Measurements from ENCODE around the gene USP47.

The USP47 gene

GRCh38 chr11:12005061-12005460 is 163.3 kb downstream of the USP47 start:
- no peak for DNase-seq (ENCODE audit: low spot score)

- no peak for DNase-seq (ENCODE audit: low spot score)
These were observed 163.7 kb downstream of the USP47 start for GRCh38 chr11:12005476-12005875.

DNA sequence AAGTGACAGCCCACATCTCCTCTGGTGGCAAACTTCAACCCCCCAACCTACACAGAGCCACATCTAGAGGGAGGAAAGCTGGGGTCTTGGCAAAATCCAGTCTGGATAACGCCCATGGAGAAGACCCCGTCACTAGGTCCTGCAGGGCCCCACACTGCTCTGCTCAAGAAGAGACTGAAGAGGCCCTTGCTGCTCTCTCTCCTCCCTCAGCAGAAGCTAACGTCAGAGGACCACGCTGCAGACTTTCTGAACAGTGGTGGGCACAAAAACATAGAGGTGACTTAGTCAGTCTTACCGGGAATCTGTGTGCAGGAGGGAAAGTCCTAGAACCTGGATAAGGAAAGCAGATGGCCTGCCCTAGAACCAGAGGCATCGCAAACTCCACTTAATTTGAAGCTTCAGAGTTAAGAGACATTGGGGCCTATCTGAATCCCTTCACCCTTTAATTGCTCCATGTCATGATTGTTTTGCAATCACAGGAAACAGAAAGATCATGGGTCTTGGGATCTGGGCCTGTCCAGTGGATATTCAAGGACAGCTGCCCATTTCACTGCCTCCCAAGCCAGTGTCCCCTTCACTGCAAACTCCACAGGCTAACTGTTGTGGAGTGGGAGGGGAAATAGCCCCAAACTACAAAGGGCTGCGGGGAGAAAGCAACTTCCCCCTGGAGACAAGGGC is 164.9 kb downstream of the USP47 start:
- no peak for DNase-seq (ENCODE audit: low spot score)

GRCh38 chr11:12007230-12007593 is 165.4 kb downstream of the USP47 start:
- DNase-seq (ENCODE audit: low spot score), result no peak

DNA sequence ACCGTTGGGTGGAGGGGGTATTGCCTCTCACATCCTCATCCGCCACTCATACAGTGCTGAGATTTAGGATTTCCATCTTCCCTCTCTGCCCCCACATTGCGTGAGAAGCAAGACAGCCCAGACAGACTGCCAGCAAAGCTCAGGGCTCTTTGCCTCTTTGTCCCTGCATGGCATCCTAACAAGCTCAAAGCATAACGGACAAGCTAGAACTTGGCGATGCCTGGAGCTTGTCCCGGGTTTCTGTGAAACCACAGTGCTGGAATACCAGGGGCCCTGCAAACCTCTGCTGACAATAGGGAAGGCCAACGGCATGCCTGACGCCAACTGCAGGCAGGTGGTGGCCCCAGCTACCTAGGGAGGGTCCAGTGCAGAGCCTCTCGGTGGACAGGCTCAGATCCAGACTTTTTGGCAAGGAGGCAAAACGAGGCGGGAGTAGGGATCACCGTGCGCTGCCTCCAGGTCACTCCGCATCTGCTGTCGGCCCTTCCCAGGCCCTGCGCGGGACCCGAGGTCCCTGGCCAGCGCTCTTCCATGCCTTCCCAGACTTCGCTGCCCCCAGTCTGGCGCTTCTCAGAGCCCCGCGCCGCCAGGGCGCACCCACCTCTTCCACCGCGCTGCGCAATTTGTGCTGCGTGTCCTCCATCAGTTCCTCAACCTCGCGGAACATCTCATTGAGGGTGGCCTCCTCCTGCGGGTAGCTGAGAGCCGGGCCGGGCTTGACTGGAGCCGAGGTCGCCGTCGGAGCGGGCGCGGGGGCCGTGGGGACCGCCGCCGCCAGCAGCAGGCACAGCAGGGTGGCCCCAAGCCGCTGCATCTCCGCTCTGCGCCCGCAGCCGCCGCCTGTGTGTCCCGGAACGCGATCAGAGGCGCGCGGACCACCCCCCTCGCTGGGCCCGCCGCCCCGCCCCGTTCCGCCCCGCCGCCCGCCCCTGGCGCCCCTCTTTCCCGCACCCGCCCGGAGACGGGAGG is 166.3 kb downstream of the USP47 start, which contains the start of gene DKK3:
Gene DKK3, minus strand, starts transcription at position 858 of the 969 bp plus-strand sequence. Its CDS starts 44 bp downstream, at position 814.
- DNase-seq (ENCODE audit: low spot score), result peak; percentile 53

Measured in D341Med (cell line).